ENCODE data around the gene YJU2.
"Not testable (repeated sequence)": the region's sequence is repeated elsewhere in the genome, so short reads cannot be mapped to it uniquely, and the experiment has no call there.

YJU2 gene

DNA sequence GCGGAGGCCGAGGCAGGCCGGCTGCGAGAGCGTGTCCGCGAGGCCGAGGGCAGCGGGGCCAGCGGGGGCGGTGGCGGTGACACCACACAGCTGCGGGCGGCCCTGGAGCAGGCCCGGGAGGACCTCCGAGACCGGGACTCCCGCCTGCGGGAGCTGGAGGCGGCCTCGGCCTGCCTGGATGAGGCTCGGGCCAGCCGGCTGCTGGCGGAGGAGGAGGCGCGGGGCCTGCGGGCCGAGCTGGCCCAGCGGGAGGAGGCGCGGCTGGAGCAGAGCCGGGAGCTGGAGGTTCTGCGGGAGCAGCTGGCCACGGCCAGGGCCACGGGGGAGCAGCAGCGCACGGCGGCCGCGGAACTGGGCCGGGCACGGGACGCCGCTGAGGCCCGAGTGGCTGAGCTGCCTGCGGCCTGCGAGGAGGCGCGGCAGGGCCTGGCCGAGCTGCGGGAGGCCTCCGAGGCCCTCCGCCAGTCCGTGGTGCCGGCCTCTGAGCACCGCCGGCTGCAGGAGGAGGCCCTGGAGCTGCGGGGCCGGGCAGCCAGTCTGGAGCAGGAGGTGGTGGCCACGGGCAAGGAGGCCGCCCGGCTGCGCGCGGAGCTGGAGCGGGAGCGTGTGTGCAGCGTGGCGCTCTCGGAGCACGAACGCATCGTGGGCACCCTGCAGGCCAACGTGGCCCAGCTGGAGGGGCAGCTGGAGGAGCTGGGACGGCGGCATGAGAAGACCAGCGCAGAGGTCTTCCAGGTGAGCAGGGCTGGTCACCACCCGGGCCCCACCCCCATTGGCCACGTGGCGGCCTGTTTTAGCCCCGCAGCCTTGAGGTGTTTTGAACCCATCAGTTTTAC lies 29.2 kb upstream of the YJU2 start:
- no peak for DNase-seq (ENCODE audit: extremely low read depth, low read depth)
- TF ChIP-seq, protein P1, sequence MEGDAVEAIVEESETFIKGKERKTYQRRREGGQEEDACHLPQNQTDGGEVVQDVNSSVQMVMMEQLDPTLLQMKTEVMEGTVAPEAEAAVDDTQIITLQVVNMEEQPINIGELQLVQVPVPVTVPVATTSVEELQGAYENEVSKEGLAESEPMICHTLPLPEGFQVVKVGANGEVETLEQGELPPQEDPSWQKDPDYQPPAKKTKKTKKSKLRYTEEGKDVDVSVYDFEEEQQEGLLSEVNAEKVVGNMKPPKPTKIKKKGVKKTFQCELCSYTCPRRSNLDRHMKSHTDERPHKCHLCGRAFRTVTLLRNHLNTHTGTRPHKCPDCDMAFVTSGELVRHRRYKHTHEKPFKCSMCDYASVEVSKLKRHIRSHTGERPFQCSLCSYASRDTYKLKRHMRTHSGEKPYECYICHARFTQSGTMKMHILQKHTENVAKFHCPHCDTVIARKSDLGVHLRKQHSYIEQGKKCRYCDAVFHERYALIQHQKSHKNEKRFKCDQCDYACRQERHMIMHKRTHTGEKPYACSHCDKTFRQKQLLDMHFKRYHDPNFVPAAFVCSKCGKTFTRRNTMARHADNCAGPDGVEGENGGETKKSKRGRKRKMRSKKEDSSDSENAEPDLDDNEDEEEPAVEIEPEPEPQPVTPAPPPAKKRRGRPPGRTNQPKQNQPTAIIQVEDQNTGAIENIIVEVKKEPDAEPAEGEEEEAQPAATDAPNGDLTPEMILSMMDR (IDR thresholded peaks at IDR 0.05; ENCODE audit: low read depth, low read length) = no peak

DNA sequence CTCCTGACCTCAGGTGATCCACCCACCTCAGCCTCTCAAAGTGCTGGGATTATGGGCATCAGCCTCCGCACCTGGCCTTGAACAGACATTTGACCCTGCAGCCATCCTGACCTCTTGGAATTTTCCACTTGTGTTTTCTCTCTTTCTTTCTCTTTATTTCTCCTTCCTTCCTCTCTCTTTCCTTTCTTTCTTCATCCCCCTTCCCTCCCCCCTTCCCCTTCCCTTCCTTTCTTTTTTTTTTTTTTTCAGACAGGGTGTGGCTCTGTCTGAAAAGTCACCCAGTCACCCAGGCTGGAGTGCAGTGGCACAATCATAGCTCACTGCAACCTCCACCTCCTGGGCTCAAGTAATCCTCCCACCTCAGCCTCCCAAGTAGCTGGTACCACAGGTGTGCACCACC lies 28.4 kb upstream of the YJU2 start:
- DNase-seq (ENCODE audit: extremely low read depth, low read depth) = not testable (repeated sequence)

DNA sequence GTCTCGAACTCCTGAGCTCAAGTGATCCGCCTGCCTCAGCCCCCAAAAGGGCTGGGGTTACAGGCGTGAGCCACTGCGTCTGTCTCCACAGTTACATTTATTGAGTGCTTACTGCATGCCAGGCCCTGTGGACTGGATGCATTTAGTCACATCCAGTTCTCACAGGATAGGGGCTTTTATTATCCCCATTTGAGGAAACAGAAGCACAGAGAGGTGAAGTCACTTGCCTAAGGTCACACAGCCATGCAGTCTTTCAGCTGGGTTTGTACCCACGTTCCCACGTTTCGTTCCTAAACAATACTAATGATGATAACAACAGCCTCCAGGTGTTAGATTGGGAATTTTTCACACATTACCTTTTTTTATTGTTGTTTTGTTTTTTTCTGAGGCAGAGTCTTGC lies 26.7 kb upstream of the YJU2 start:
- TF ChIP-seq, protein P1 (IDR thresholded peaks at IDR 0.05; ENCODE audit: low read depth, low read length) = no peak
- no peak for DNase-seq (ENCODE audit: extremely low read depth, low read depth)

GRCh38 chr19:4224470-4224869 lies 22.4 kb upstream of the YJU2 start:
- TF ChIP-seq, protein P1 (IDR thresholded peaks at IDR 0.05; ENCODE audit: low read depth, low read length) = no peak
- DNase-seq (ENCODE audit: extremely low read depth, low read depth) = no peak

DNA sequence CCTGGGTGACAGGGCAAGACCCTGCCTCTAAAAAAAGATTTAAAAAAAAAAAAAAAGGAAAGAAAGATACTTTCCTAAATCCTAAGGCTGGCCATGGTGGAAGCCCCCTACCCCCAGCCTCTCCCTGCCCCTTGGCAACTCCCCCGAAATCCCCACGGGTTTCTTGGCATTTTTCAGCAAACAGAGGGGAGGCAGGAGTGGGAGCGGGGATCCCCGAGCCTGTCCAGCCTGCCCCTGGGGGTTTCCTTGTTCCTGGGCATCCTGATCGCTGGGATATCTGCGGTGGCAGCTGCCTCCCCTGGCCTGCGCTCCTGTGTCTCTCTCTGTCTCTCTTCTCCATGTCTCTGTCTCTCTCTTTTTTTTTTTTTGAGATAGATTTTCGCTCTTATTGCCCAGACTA lies 21.0 kb upstream of the YJU2 start:
- no peak for DNase-seq (ENCODE audit: extremely low read depth, low read depth)
- TF ChIP-seq, protein P1 (IDR thresholded peaks at IDR 0.05; ENCODE audit: low read depth, low read length) = no peak

- no peak for DNase-seq (ENCODE audit: extremely low read depth, low read depth)
- TF ChIP-seq, protein P1 (IDR thresholded peaks at IDR 0.05; ENCODE audit: low read depth, low read length) = no peak
These were observed 19.1 kb upstream of the YJU2 start for GRCh38 chr19:4227771-4228170.

GRCh38 chr19:4228765-4229178 lies 18.1 kb upstream of the YJU2 start:
- DNase-seq (ENCODE audit: extremely low read depth, low read depth) = no peak
- TF ChIP-seq, protein P1 (IDR thresholded peaks at IDR 0.05; ENCODE audit: low read depth, low read length) = no peak

All from AG09319 (cell line).